GM12878 (cell line): ENCODE data around the gene DYSF. TPM values are rescaled to one million over a fixed set of nuclear protein-coding genes. Genes with fewer than 3 reads are reported as not detected.

Experiments used
- ATAC-seq: fragments of 200-7000 bp; cut with Tn5 transposase; 3 replicates; pipeline ENCODE4 v1.9.1; 2020; ENCODE audit warnings: mild to moderate bottlenecking, moderate library complexity
- BruUV-seq: library from RNA; stranded (reverse); fragments of 400-500 nt; replicated peaks from 2 replicates; lab custom pipeline; 2021; lab: Mats Ljungman, UMichigan
- CTCF ChIA-PET: fragments of 300-600 bp; sonication (Branson Sonifier 250); formaldehyde crosslinking; extraction: SDS; loops from one replicate; lab custom pipeline; 2021; ENCODE audit warnings: inconsistent platforms; lab: Yijun Ruan, JAX
- POLR2A ChIA-PET: fragments of 350-600 bp; formaldehyde crosslinking; extraction: SDS; loops from one replicate; lab custom pipeline; 2021; ENCODE audit warnings: inconsistent platforms; lab: Charles Lee
- RAD21 ChIA-PET: fragments of 300-600 bp; sonication (Branson Sonifier 250); formaldehyde crosslinking; loops from one replicate; lab custom pipeline; 2023; ENCODE audit warnings: antibody characterized with exemption; ENCODE audit not compliant: unreplicated experiment; lab: Charles Lee
- SMC1A ChIA-PET: fragments of 300-600 bp; sonication (Branson Sonifier 250); formaldehyde crosslinking; loops from one replicate; lab custom pipeline; 2023; ENCODE audit not compliant: unreplicated experiment, uncharacterized antibody; lab: Charles Lee
- DNase-seq: peaks from one replicate; pipeline ENCODE4 v3.0.0-alpha.2; 2011; ENCODE audit warnings: low read depth, low spot score
- FAIRE-seq: peaks from 3 replicates; lab custom pipeline; 2011; peaks lifted over from hg19 to GRCh38; lab: Jason Lieb, UNC
- H2AFZ ChIP-seq: 2 replicates; pipeline ENCODE4 v1.6.0; 2011; ENCODE audit warnings: low read depth, low read length, control low read depth; ENCODE audit not compliant: control insufficient read depth
- H3K27ac ChIP-seq: 2 replicates; pipeline ENCODE4 v1.5.1; 2011; ENCODE audit warnings: control low read depth; ENCODE audit not compliant: control insufficient read depth, insufficient read depth
- H3K27me3 ChIP-seq, 2 experiments: replicated peaks in 1 of 2; 2 replicates each; pipeline versions ENCODE4 v1.6.0 to v1.6.1; 2011; ENCODE audit warnings: low read length in 1 of 2; ENCODE audit not compliant: control insufficient read depth in 2 of 2, insufficient read depth in 2 of 2
- H3K36me3 ChIP-seq, 2 experiments: 2 replicates each; pipeline ENCODE4 v1.5.1; 2011; ENCODE audit warnings: low read length in 1 of 2; ENCODE audit not compliant: control insufficient read depth in 2 of 2, insufficient read depth in 2 of 2
- H3K4me1 ChIP-seq: 2 replicates; pipeline ENCODE4 v1.6.1; 2011; ENCODE audit warnings: mild to moderate bottlenecking, low read length, moderate library complexity, mixed read lengths; ENCODE audit not compliant: control insufficient read depth, insufficient read depth
- H3K4me2 ChIP-seq: 2 replicates; pipeline ENCODE4 v1.6.0; 2011; ENCODE audit warnings: control low read depth; ENCODE audit not compliant: control insufficient read depth, insufficient read depth
- H3K4me3 ChIP-seq: fragments of 200-600 bp; sonication (generic); 2 replicates; pipeline ENCODE4 v1.5.1; 2016
- H3K79me2 ChIP-seq: 2 replicates; pipeline ENCODE4 v1.6.0; 2011; ENCODE audit warnings: low read length; ENCODE audit not compliant: control insufficient read depth, insufficient read depth
- H3K9ac ChIP-seq: 2 replicates; pipeline ENCODE4 v1.8.0; 2011; ENCODE audit warnings: low read length, control low read depth, mixed read lengths; ENCODE audit not compliant: control insufficient read depth, insufficient read depth
- H3K9me3 ChIP-seq: replicated peaks from 3 replicates; pipeline ENCODE4 v1.5.1; 2011; ENCODE audit warnings: mild to moderate bottlenecking, low read length; ENCODE audit not compliant: control insufficient read depth, insufficient read depth
- H4K20me1 ChIP-seq: 2 replicates; pipeline ENCODE4 v1.6.0; 2011; ENCODE audit not compliant: control insufficient read depth, insufficient read depth
- BRCA1 ChIP-seq: IDR thresholded peaks from 2 replicates; pipeline ENCODE4 v1.6.1; 2011; ENCODE audit warnings: low read depth, low read length, improper control_type of control experiment
- PAX5 ChIP-seq: IDR thresholded peaks from 2 replicates; pipeline ENCODE4 v1.6.1; 2011; ENCODE audit warnings: low read depth, low read length, borderline replicate concordance
- PML ChIP-seq: IDR thresholded peaks from 2 replicates; pipeline ENCODE4 v1.6.1; 2012; ENCODE audit warnings: low read length, inconsistent platforms
- POLR2AphosphoS2 ChIP-seq: IDR thresholded peaks from 2 replicates; pipeline ENCODE4 v1.6.1; 2011; ENCODE audit warnings: low read depth, mild to moderate bottlenecking, low read length, improper control_type of control experiment, moderate library complexity
- POLR2AphosphoS5 ChIP-seq: IDR thresholded peaks from 2 replicates; pipeline ENCODE4 v1.6.1; 2011; ENCODE audit warnings: mild to moderate bottlenecking, low read length, inconsistent platforms
- RUNX3 ChIP-seq: IDR thresholded peaks from 2 replicates; pipeline ENCODE4 v1.6.1; 2012; ENCODE audit warnings: low read length, inconsistent platforms
- SIN3A ChIP-seq: IDR thresholded peaks from 2 replicates; pipeline ENCODE4 v1.6.1; 2012; ENCODE audit warnings: low read depth, low read length, improper control_type of control experiment
- SMAD1 ChIP-seq: fragments of 450-650 bp; IDR thresholded peaks from 2 replicates; pipeline ENCODE4 v1.6.1; 2018; ENCODE audit warnings: mild to moderate bottlenecking, low read depth; ENCODE audit not compliant: partially characterized antibody
- SPI1 ChIP-seq: IDR thresholded peaks from 2 replicates; pipeline ENCODE4 v1.6.1; 2011; ENCODE audit warnings: low read depth, mild to moderate bottlenecking, low read length, moderate library complexity, borderline replicate concordance; ENCODE audit not compliant: insufficient read depth
- ZNF207 ChIP-seq: fragments of 450-650 bp; IDR thresholded peaks from 2 replicates; pipeline ENCODE4 v1.6.1; 2014; ENCODE audit warnings: antibody characterized with exemption, mild to moderate bottlenecking, borderline replicate concordance
- WGBS: methylation state at CpG from one replicate; pipeline ENCODE4 v1.1.6; 2016; ENCODE audit warnings: low lambda C conversion rate; ENCODE audit not compliant: insufficient replicate concordance, insufficient coverage; ENCODE audit errors: missing lambda C conversion rate; 5-methylcytosine and 5-hydroxymethylcytosine counted together
- in situ Hi-C: fragments of 300-500 bp; cut with MboI; formaldehyde crosslinking; loops from 9 replicates; pipeline ENCODE4 v1.14.3; 2018; ENCODE audit warnings: mixed read lengths
- intact Hi-C: fragments of 100-400 bp; cut with micrococcal nuclease; formaldehyde crosslinking; loops from one replicate; pipeline ENCODE4 v1.14.2; 2022; ENCODE audit not compliant: unreplicated experiment
- polyA plus RNA-seq, 11 experiments: library from polyadenylated mRNA; depleted of rRNA in 4 of 11; unstranded in 6 of 11; stranded (reverse) in 5 of 11; fragments of >200 nt; fragmentation: Nextera tagmentation in 4 of 11; fragmentation: Illumina TruSeq in 1 of 11; extraction: Ambion mirVana in 4 of 11; extraction: Trizol in 1 of 11; gene quantifications; 1 replicate in 1 of 11; 2 replicates in 10 of 11; pipeline versions ENCODE4 v1.2.1 to v1.2.3, GENCODE V29; 2011 to 2016; ENCODE audit warnings: inconsistent platforms in 2 of 11, missing spikeins in 2 of 11, low read depth in 1 of 11
- total RNA-seq, 4 experiments: library from RNA; depleted of rRNA in 3 of 4; stranded (reverse); fragments of >200 nt in 3 of 4; fragmentation: Illumina TruSeq in 1 of 4; extraction: Trizol in 1 of 4; gene quantifications; 2 replicates each; pipeline versions ENCODE4 v1.2.1 to v1.2.3, GENCODE V29; 2013 to 2021
- TF ChIP-seq, protein P1 (sequence below): fragments of 150-350 bp; IDR thresholded peaks from 2 replicates; pipeline ENCODE4 v1.6.1; 2014; ENCODE audit warnings: mild to moderate bottlenecking, low read depth, low read length
- TF ChIP-seq, protein P2 (sequence below): fragments of 450-650 bp; IDR thresholded peaks from 2 replicates; pipeline ENCODE4 v1.6.1; 2017; ENCODE audit warnings: mild to moderate bottlenecking, moderate library complexity

Gene DYSF
- total and polyA plus RNA-seq, 10 of the 15 experiments (the other 5 are each of a cell fraction or from before 2014, with no cell fraction given), result under 0.01 to 0.15 (median 0.03) TPM; not detected in 7

DNA sequence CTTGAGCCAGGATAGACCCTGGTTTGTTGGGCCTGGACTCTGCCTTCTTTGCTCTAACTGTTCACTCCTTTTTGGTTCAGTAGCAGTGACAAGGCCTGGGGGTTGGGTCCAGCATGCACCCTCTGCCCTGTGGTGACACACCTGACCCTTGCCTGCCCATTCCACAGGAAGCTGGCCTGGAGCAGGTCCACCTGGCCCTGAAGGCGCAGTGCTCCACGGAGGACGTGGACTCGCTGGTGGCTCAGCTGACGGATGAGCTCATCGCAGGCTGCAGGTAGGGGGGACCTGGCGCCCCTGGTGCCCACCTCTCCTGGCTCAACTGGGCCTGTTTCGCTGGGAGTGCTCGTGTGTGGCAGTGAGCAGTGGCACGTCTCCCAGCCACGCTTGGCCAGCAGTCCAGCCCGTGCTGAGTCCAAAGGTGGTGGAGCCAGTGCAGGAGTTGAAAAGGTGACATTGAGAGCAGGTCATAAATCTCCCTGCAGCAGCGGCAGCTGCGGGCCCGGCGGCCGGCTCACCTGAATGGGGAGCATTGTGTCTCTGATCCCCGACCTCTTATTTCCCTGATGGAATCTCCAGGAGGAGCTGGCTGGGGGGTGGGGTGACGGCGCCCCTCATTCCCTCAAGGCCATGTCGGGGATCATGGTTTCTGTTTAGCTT, 102.6 kb downstream of the DYSF start:
- H2AFZ ChIP-seq, result no peak overlapping the region
- no peak overlapping the region for H3K27ac ChIP-seq
- ATAC-seq, result no peak
- RAD21 ChIA-PET, result no interaction called here
- no peak for TF ChIP-seq SIN3A
- no peak for TF ChIP-seq POLR2AphosphoS5
- no peak for TF ChIP-seq POLR2AphosphoS2
- TF ChIP-seq RUNX3, result no peak
- no peak for TF ChIP-seq SPI1
- TF ChIP-seq, protein P1, sequence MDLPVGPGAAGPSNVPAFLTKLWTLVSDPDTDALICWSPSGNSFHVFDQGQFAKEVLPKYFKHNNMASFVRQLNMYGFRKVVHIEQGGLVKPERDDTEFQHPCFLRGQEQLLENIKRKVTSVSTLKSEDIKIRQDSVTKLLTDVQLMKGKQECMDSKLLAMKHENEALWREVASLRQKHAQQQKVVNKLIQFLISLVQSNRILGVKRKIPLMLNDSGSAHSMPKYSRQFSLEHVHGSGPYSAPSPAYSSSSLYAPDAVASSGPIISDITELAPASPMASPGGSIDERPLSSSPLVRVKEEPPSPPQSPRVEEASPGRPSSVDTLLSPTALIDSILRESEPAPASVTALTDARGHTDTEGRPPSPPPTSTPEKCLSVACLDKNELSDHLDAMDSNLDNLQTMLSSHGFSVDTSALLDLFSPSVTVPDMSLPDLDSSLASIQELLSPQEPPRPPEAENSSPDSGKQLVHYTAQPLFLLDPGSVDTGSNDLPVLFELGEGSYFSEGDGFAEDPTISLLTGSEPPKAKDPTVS, result no peak
- TF ChIP-seq, protein P2, sequence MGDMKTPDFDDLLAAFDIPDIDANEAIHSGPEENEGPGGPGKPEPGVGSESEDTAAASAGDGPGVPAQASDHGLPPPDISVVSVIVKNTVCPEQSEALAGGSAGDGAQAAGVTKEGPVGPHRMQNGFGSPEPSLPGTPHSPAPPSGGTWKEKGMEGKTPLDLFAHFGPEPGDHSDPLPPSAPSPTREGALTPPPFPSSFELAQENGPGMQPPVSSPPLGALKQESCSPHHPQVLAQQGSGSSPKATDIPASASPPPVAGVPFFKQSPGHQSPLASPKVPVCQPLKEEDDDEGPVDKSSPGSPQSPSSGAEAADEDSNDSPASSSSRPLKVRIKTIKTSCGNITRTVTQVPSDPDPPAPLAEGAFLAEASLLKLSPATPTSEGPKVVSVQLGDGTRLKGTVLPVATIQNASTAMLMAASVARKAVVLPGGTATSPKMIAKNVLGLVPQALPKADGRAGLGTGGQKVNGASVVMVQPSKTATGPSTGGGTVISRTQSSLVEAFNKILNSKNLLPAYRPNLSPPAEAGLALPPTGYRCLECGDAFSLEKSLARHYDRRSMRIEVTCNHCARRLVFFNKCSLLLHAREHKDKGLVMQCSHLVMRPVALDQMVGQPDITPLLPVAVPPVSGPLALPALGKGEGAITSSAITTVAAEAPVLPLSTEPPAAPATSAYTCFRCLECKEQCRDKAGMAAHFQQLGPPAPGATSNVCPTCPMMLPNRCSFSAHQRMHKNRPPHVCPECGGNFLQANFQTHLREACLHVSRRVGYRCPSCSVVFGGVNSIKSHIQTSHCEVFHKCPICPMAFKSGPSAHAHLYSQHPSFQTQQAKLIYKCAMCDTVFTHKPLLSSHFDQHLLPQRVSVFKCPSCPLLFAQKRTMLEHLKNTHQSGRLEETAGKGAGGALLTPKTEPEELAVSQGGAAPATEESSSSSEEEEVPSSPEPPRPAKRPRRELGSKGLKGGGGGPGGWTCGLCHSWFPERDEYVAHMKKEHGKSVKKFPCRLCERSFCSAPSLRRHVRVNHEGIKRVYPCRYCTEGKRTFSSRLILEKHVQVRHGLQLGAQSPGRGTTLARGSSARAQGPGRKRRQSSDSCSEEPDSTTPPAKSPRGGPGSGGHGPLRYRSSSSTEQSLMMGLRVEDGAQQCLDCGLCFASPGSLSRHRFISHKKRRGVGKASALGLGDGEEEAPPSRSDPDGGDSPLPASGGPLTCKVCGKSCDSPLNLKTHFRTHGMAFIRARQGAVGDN, result no peak
- TF ChIP-seq SMAD1, result no peak
- no peak for TF ChIP-seq BRCA1
- no peak for TF ChIP-seq PML
- no peak for TF ChIP-seq ZNF207
- TF ChIP-seq PAX5, result no peak
- TF ChIP-seq, all 136 proteins: peak for 0
- Histone ChIP-seq H3K9me3 (no peaks in the 10 kb centered on the region), H3K27me3 (no peaks in the 10 kb centered on the region; a peak in 1 of 4 replicates), H3K9ac (no peak overlapping the region), H3K36me3 (no peaks in the 10 kb centered on the region), H4K20me1 (no peaks in the 10 kb centered on the region), H3K79me2 (no peaks in the 10 kb centered on the region), H3K4me1 (no peaks in the 10 kb centered on the region), H3K4me2 (no peak overlapping the region), H3K4me3 (no peak overlapping the region)
- in situ Hi-C loops (no loop called here), intact Hi-C loops (no loop called here)
- ChIA-PET SMC1A (no interaction called here), POLR2A (no interaction called here), CTCF (interaction anchor here (0.6 kb wide), 1 partner anchor 1189 kb away, joined by 3 read pairs; no protein-coding TSS in a partner anchor)
- no TSS peak for BruUV-seq
- WGBS, result 31% methylated on average over 21 of the region's 21 CpGs
- FAIRE-seq (no peak), DNase-seq (no peak)
